ENCODE measurements around the gene ZNF385D. TPM values are rescaled to one million over a fixed set of nuclear protein-coding genes. Genes with fewer than 3 reads are reported as not detected.

The ZNF385D gene
- total and polyA plus RNA-seq, 4 donors = 6.2 to 33.7 (median 29.5) TPM

GRCh38 chr3:21457084-21457483 is 293.9 kb downstream of the ZNF385D start:
- Histone ChIP-seq H3K27me3 (ENCODE audit: control insufficient read depth, insufficient read depth, low read length) (no peaks in the 10 kb centered on the region), H3K27ac (ENCODE audit: low read depth, low read length) (no peak overlapping the region), H3K9me3 (ENCODE audit: control insufficient read depth, insufficient read depth, low read length) (peaks cover 5% of the 10 kb centered on the region), H3K4me3 (ENCODE audit: low read depth, low read length) (no peak overlapping the region), H3K4me1 (ENCODE audit: control insufficient read depth, insufficient read depth, low read length) (no peaks in the 10 kb centered on the region), H3K36me3 (ENCODE audit: control insufficient read depth, insufficient read depth, low read length) (no peaks in the 10 kb centered on the region)
- 100% methylated on average over 3 of the region's 5 CpGs for WGBS (ENCODE audit: insufficient coverage)
- no peak for DNase-seq (ENCODE audit: low read depth in 4 of 6, low spot score in 6 of 6)

GRCh38 chr3:21449738-21450137 is 301.3 kb downstream of the ZNF385D start:
- Histone ChIP-seq H3K4me1 (ENCODE audit: control insufficient read depth, insufficient read depth, low read length) (no peaks in the 10 kb centered on the region), H3K4me3 (ENCODE audit: low read depth, low read length) (no peak overlapping the region), H3K27ac (ENCODE audit: low read depth, low read length) (no peak overlapping the region), H3K27me3 (ENCODE audit: control insufficient read depth, insufficient read depth, low read length) (no peaks in the 10 kb centered on the region), H3K9me3 (ENCODE audit: control insufficient read depth, insufficient read depth, low read length) (peaks cover 3% of the 10 kb centered on the region), H3K36me3 (ENCODE audit: control insufficient read depth, insufficient read depth, low read length) (no peaks in the 10 kb centered on the region)
- DNase-seq (ENCODE audit: low read depth in 4 of 6, low spot score in 6 of 6) = peak in 1 of 6 donors; percentile 13
- WGBS (ENCODE audit: insufficient coverage) = 63% methylated on average over 2 of the region's 2 CpGs

GRCh38 chr3:21447476-21448151 is 303.4 kb downstream of the ZNF385D start:
- peak in 2 of 6 donors; percentile 41 to 58 for DNase-seq (ENCODE audit: low read depth in 4 of 6, low spot score in 6 of 6)
- H3K27ac ChIP-seq (ENCODE audit: low read depth, low read length) = no peak overlapping the region
- H3K27me3 ChIP-seq (ENCODE audit: control insufficient read depth, insufficient read depth, low read length) = no peaks in the 10 kb centered on the region
- H3K9me3 ChIP-seq (ENCODE audit: control insufficient read depth, insufficient read depth, low read length) = peaks cover under 1% of the 10 kb centered on the region
- no peaks in the 10 kb centered on the region for H3K4me1 ChIP-seq (ENCODE audit: control insufficient read depth, insufficient read depth, low read length)
- H3K36me3 ChIP-seq (ENCODE audit: control insufficient read depth, insufficient read depth, low read length) = no peaks in the 10 kb centered on the region
- 60% methylated on average over 1 of the region's 4 CpGs for WGBS (ENCODE audit: insufficient coverage)
- H3K4me3 ChIP-seq (ENCODE audit: low read depth, low read length) = no peak overlapping the region

GRCh38 chr3:21446945-21447475 is 304.0 kb downstream of the ZNF385D start:
- Histone ChIP-seq H3K9me3 (ENCODE audit: control insufficient read depth, insufficient read depth, low read length) (no peaks in the 10 kb centered on the region), H3K27me3 (ENCODE audit: control insufficient read depth, insufficient read depth, low read length) (no peaks in the 10 kb centered on the region), H3K4me1 (ENCODE audit: control insufficient read depth, insufficient read depth, low read length) (no peaks in the 10 kb centered on the region), H3K36me3 (ENCODE audit: control insufficient read depth, insufficient read depth, low read length) (no peaks in the 10 kb centered on the region), H3K27ac (ENCODE audit: low read depth, low read length) (no peak overlapping the region), H3K4me3 (ENCODE audit: low read depth, low read length) (no peak overlapping the region)
- DNase-seq (ENCODE audit: low read depth in 4 of 6, low spot score in 6 of 6) = no peak
- WGBS (ENCODE audit: insufficient coverage) = no CpG with 5 or more reads among the region's 2 CpGs

- Histone ChIP-seq H3K9me3 (ENCODE audit: control insufficient read depth, insufficient read depth, low read length) (no peaks in the 10 kb centered on the region), H3K27ac (ENCODE audit: low read depth, low read length) (no peak overlapping the region), H3K4me3 (ENCODE audit: low read depth, low read length) (no peak overlapping the region), H3K4me1 (ENCODE audit: control insufficient read depth, insufficient read depth, low read length) (no peaks in the 10 kb centered on the region), H3K27me3 (ENCODE audit: control insufficient read depth, insufficient read depth, low read length) (no peaks in the 10 kb centered on the region), H3K36me3 (ENCODE audit: control insufficient read depth, insufficient read depth, low read length) (no peaks in the 10 kb centered on the region)
- WGBS (ENCODE audit: insufficient coverage) = 63% methylated on average over 1 of the region's 3 CpGs
- no peak for DNase-seq (ENCODE audit: low read depth in 4 of 6, low spot score in 6 of 6)
Observed at GRCh38 chr3:21446027-21446426, 305.0 kb downstream of the ZNF385D start.

GRCh38 chr3:21441821-21442220 is 309.2 kb downstream of the ZNF385D start:
- DNase-seq (ENCODE audit: low read depth in 4 of 6, low spot score in 6 of 6) = peak in 2 of 6 donors; percentile 36 to 39
- Histone ChIP-seq H3K36me3 (ENCODE audit: control insufficient read depth, insufficient read depth, low read length) (no peaks in the 10 kb centered on the region), H3K27ac (ENCODE audit: low read depth, low read length) (no peak overlapping the region), H3K27me3 (ENCODE audit: control insufficient read depth, insufficient read depth, low read length) (no peaks in the 10 kb centered on the region), H3K4me1 (ENCODE audit: control insufficient read depth, insufficient read depth, low read length) (no peaks in the 10 kb centered on the region), H3K9me3 (ENCODE audit: control insufficient read depth, insufficient read depth, low read length) (no peaks in the 10 kb centered on the region), H3K4me3 (ENCODE audit: low read depth, low read length) (no peak overlapping the region)
- WGBS (ENCODE audit: insufficient coverage) = no CpG with 5 or more reads among the region's 3 CpGs

- no peaks in the 10 kb centered on the region for H3K27me3 ChIP-seq (ENCODE audit: control insufficient read depth, insufficient read depth, low read length)
- DNase-seq (ENCODE audit: low read depth in 4 of 6, low spot score in 6 of 6) = peak in 3 of 6 donors; percentile 12 to 90 (median 52)
- H3K9me3 ChIP-seq (ENCODE audit: control insufficient read depth, insufficient read depth, low read length) = no peaks in the 10 kb centered on the region
- 38% methylated on average over 7 of the region's 11 CpGs for WGBS (ENCODE audit: insufficient coverage)
- H3K36me3 ChIP-seq (ENCODE audit: control insufficient read depth, insufficient read depth, low read length) = no peaks in the 10 kb centered on the region
- H3K4me1 ChIP-seq (ENCODE audit: control insufficient read depth, insufficient read depth, low read length) = no peaks in the 10 kb centered on the region
- no peak overlapping the region for H3K27ac ChIP-seq (ENCODE audit: low read depth, low read length)
- no peak overlapping the region for H3K4me3 ChIP-seq (ENCODE audit: low read depth, low read length)
Observed at GRCh38 chr3:21436835-21437234, 314.2 kb downstream of the ZNF385D start.

- Histone ChIP-seq H3K36me3 (ENCODE audit: control insufficient read depth, insufficient read depth, low read length) (no peaks in the 10 kb centered on the region), H3K27ac (ENCODE audit: low read depth, low read length) (no peak overlapping the region), H3K4me1 (ENCODE audit: control insufficient read depth, insufficient read depth, low read length) (no peaks in the 10 kb centered on the region), H3K27me3 (ENCODE audit: control insufficient read depth, insufficient read depth, low read length) (no peaks in the 10 kb centered on the region), H3K9me3 (ENCODE audit: control insufficient read depth, insufficient read depth, low read length) (no peaks in the 10 kb centered on the region), H3K4me3 (ENCODE audit: low read depth, low read length) (no peak overlapping the region)
- peak in 2 of 6 donors; percentile 36 to 70 for DNase-seq (ENCODE audit: low read depth in 4 of 6, low spot score in 6 of 6)
- no CpG with 5 or more reads among the region's 2 CpGs for WGBS (ENCODE audit: insufficient coverage)
Observed at GRCh38 chr3:21435871-21436270, 315.1 kb downstream of the ZNF385D start.

GRCh38 chr3:21434310-21434709 is 316.7 kb downstream of the ZNF385D start:
- Histone ChIP-seq H3K27ac (ENCODE audit: low read depth, low read length) (no peak overlapping the region), H3K4me1 (ENCODE audit: control insufficient read depth, insufficient read depth, low read length) (no peaks in the 10 kb centered on the region), H3K27me3 (ENCODE audit: control insufficient read depth, insufficient read depth, low read length) (no peaks in the 10 kb centered on the region), H3K4me3 (ENCODE audit: low read depth, low read length) (no peak overlapping the region), H3K36me3 (ENCODE audit: control insufficient read depth, insufficient read depth, low read length) (no peaks in the 10 kb centered on the region), H3K9me3 (ENCODE audit: control insufficient read depth, insufficient read depth, low read length) (no peaks in the 10 kb centered on the region)
- no CpG with 5 or more reads among the region's 1 CpG for WGBS (ENCODE audit: insufficient coverage)
- no peak for DNase-seq (ENCODE audit: low read depth in 4 of 6, low spot score in 6 of 6)

- Histone ChIP-seq H3K4me1 (ENCODE audit: control insufficient read depth, insufficient read depth, low read length) (no peaks in the 10 kb centered on the region), H3K4me3 (ENCODE audit: low read depth, low read length) (no peak overlapping the region), H3K27ac (ENCODE audit: low read depth, low read length) (no peak overlapping the region), H3K9me3 (ENCODE audit: control insufficient read depth, insufficient read depth, low read length) (no peaks in the 10 kb centered on the region), H3K27me3 (ENCODE audit: control insufficient read depth, insufficient read depth, low read length) (no peaks in the 10 kb centered on the region), H3K36me3 (ENCODE audit: control insufficient read depth, insufficient read depth, low read length) (no peaks in the 10 kb centered on the region)
- WGBS (ENCODE audit: insufficient coverage) = 80% methylated on average over 1 of the region's 6 CpGs
- DNase-seq (ENCODE audit: low read depth in 4 of 6, low spot score in 6 of 6) = no peak
Observed at GRCh38 chr3:21433751-21434150, 317.3 kb downstream of the ZNF385D start.
